Measurements from ENCODE around the gene CELSR1.

- no peak for TF ChIP-seq CTCF (IDR thresholded peaks at IDR 0.05)
- no peak for TF ChIP-seq POLR2A (IDR thresholded peaks at IDR 0.05)
These were observed 184.6 kb downstream of the CELSR1 start for GRCh38 chr22:46352691-46353386.

Data from lower leg skin (tissue), 3 donors.